WTC11 (cell line): ENCODE measurements around the gene MEGF6. TPM values are rescaled to one million over a fixed set of nuclear protein-coding genes. Genes with fewer than 3 reads are reported as not detected.

Experiments
- ATAC-seq: fragments of 200-7000 bp; cut with Tn5 transposase; 2 replicates; pipeline ENCODE4 v1.10.0; 2021; ENCODE audit warnings: mild to moderate bottlenecking, moderate library complexity
- CTCF ChIA-PET: fragments of 300-600 bp; sonication (Branson Sonifier 250); formaldehyde crosslinking; loops from one replicate; lab custom pipeline; 2021; ENCODE audit warnings: antibody characterized with exemption; lab: Charles Lee
- POLR2A ChIA-PET: fragments of 350-600 bp; sonication (Branson Sonifier 250); formaldehyde crosslinking; loops from one replicate; lab custom pipeline; 2021; ENCODE audit warnings: antibody characterized with exemption; lab: Charles Lee
- DNase-seq: peaks from one replicate; pipeline ENCODE4 v3.0.0; 2021; ENCODE audit warnings: low spot score
- H3K27ac Mint-ChIP-seq: 2 replicates; pipeline ENCODE4 v1.8.0; 2021; ENCODE audit warnings: mixed read lengths
- H3K27me3 Mint-ChIP-seq: 2 replicates; pipeline ENCODE4 v1.8.0; 2021; ENCODE audit warnings: low read depth, mild to moderate bottlenecking, moderate library complexity, mixed read lengths
- H3K36me3 Mint-ChIP-seq: 2 replicates; pipeline ENCODE4 v1.8.0; 2021; ENCODE audit warnings: mixed read lengths
- H3K4me1 Mint-ChIP-seq: 2 replicates; pipeline ENCODE4 v1.8.0; 2022; ENCODE audit warnings: mixed read lengths
- H3K4me3 Mint-ChIP-seq: 2 replicates; pipeline ENCODE4 v1.8.0; 2021; ENCODE audit warnings: mild to moderate bottlenecking, moderate library complexity, mixed read lengths
- H3K9me3 Mint-ChIP-seq: 2 replicates; pipeline ENCODE4 v1.8.0; 2021; ENCODE audit warnings: mixed read lengths
- ARID4B ChIP-seq: sonication (generic); formaldehyde crosslinking; IDR thresholded peaks from 2 replicates; pipeline ENCODE4 v1.8.0; 2023; ENCODE audit warnings: missing genetic modification reagents, mild to moderate bottlenecking, borderline replicate concordance
- CBFB ChIP-seq: sonication (generic); formaldehyde crosslinking; IDR thresholded peaks from 2 replicates; pipeline ENCODE4 v1.8.1; 2022; ENCODE audit warnings: mild to moderate bottlenecking, low read depth, missing genetic modification reagents
- CREB1 ChIP-seq: sonication (generic); formaldehyde crosslinking; IDR thresholded peaks from 2 replicates; pipeline ENCODE4 v1.8.0; 2023; ENCODE audit warnings: mild to moderate bottlenecking, missing genetic modification reagents
- CREM ChIP-seq: sonication (generic); formaldehyde crosslinking; IDR thresholded peaks from 2 replicates; pipeline ENCODE4 v1.8.1; 2022; ENCODE audit warnings: mild to moderate bottlenecking, missing genetic modification reagents, moderate library complexity
- ELF4 ChIP-seq: sonication (generic); formaldehyde crosslinking; IDR thresholded peaks from 2 replicates; pipeline ENCODE4 v1.8.1; 2022; ENCODE audit warnings: low read depth, mild to moderate bottlenecking, moderate library complexity, missing genetic modification reagents
- FOXP1 ChIP-seq: sonication (generic); formaldehyde crosslinking; IDR thresholded peaks from 2 replicates; pipeline ENCODE4 v1.8.0; 2022; ENCODE audit warnings: missing genetic modification reagents, mild to moderate bottlenecking, moderate library complexity, borderline replicate concordance
- FOXP4 ChIP-seq: sonication (generic); formaldehyde crosslinking; IDR thresholded peaks from 2 replicates; pipeline ENCODE4 v1.8.0; 2022; ENCODE audit warnings: mild to moderate bottlenecking, missing genetic modification reagents
- GABPB1 ChIP-seq: sonication (generic); formaldehyde crosslinking; IDR thresholded peaks from 2 replicates; pipeline ENCODE4 v1.8.1; 2023; ENCODE audit warnings: mild to moderate bottlenecking, missing genetic modification reagents
- HMGA2 ChIP-seq: fragments of 250-450 bp; sonication (Bioruptor Pico); IDR thresholded peaks from 2 replicates; pipeline ENCODE4 v1.4.0; 2021; ENCODE audit warnings: mild to moderate bottlenecking, moderate library complexity
- KAT7 ChIP-seq: sonication (generic); formaldehyde crosslinking; IDR thresholded peaks from 2 replicates; pipeline ENCODE4 v1.8.1; 2023; ENCODE audit warnings: missing genetic modification reagents, mild to moderate bottlenecking, borderline replicate concordance
- NFE2L1 ChIP-seq: sonication (generic); formaldehyde crosslinking; IDR thresholded peaks from 2 replicates; pipeline ENCODE4 v1.8.1; 2023; ENCODE audit warnings: missing genetic modification reagents
- NR1H2 ChIP-seq: sonication (generic); formaldehyde crosslinking; IDR thresholded peaks from 2 replicates; pipeline ENCODE4 v1.9.0; 2021; ENCODE audit warnings: mild to moderate bottlenecking, moderate library complexity, missing genetic modification reagents
- NR2C2 ChIP-seq: sonication (generic); formaldehyde crosslinking; IDR thresholded peaks from 2 replicates; pipeline ENCODE4 v1.8.0; 2022; ENCODE audit warnings: mild to moderate bottlenecking, missing genetic modification reagents
- SMAD3 ChIP-seq: sonication (generic); formaldehyde crosslinking; IDR thresholded peaks from 2 replicates; pipeline ENCODE4 v1.8.0; 2022; ENCODE audit warnings: missing genetic modification reagents, mild to moderate bottlenecking, borderline replicate concordance
- SP1 ChIP-seq: sonication (generic); formaldehyde crosslinking; conservative IDR thresholded peaks from 2 replicates; pipeline ENCODE4 v1.8.1; 2022; ENCODE audit warnings: missing genetic modification reagents
- ZBTB21 ChIP-seq: sonication (generic); formaldehyde crosslinking; IDR thresholded peaks from 2 replicates; pipeline ENCODE4 v1.8.1; 2023; ENCODE audit warnings: mild to moderate bottlenecking, missing genetic modification reagents, borderline replicate concordance
- ZMAT4 ChIP-seq: fragments of 250-450 bp; sonication (Bioruptor Pico); IDR thresholded peaks from 2 replicates; pipeline ENCODE4 v1.9.0; 2021; ENCODE audit warnings: mild to moderate bottlenecking
- ZNF232 ChIP-seq: sonication (generic); formaldehyde crosslinking; IDR thresholded peaks from 2 replicates; pipeline ENCODE4 v1.8.0; 2022; ENCODE audit warnings: mild to moderate bottlenecking, missing genetic modification reagents
- ZNF317 ChIP-seq: sonication (generic); formaldehyde crosslinking; IDR thresholded peaks from 2 replicates; pipeline ENCODE4 v1.8.1; 2023; ENCODE audit warnings: low read depth, mild to moderate bottlenecking, moderate library complexity, missing genetic modification reagents, borderline replicate concordance
- ZNF396 ChIP-seq: fragments of 250-450 bp; sonication (Bioruptor Pico); IDR thresholded peaks from 2 replicates; pipeline ENCODE4 v1.8.0; 2021; ENCODE audit warnings: mild to moderate bottlenecking, moderate library complexity, borderline replicate concordance
- total RNA-seq: library from RNA; stranded (reverse); gene quantifications from 3 replicates; pipeline ENCODE4 v1.2.3, GENCODE V29; 2021
- TF ChIP-seq, protein P1 (sequence below): fragments of 250-450 bp; sonication (Bioruptor Pico); IDR thresholded peaks from 2 replicates; pipeline ENCODE4 v1.9.0; 2021; ENCODE audit warnings: mild to moderate bottlenecking, borderline replicate concordance
- TF ChIP-seq, protein P2 (sequence below): fragments of 250-450 bp; sonication (Bioruptor Pico); IDR thresholded peaks from 2 replicates; pipeline ENCODE4 v1.9.0; 2021; ENCODE audit warnings: mild to moderate bottlenecking
- TF ChIP-seq, protein P3 (sequence below): sonication (generic); formaldehyde crosslinking; IDR thresholded peaks from 2 replicates; pipeline ENCODE4 v1.8.1; 2022; ENCODE audit warnings: low read depth, mild to moderate bottlenecking, moderate library complexity, missing genetic modification reagents, borderline replicate concordance

MEGF6 gene
- total RNA-seq, 1 experiment from 2014 or later = 24.9 TPM

GRCh38 chr1:3511856-3512255 lies 99.5 kb downstream of the MEGF6 start (continued):
- TF ChIP-seq, protein P1, sequence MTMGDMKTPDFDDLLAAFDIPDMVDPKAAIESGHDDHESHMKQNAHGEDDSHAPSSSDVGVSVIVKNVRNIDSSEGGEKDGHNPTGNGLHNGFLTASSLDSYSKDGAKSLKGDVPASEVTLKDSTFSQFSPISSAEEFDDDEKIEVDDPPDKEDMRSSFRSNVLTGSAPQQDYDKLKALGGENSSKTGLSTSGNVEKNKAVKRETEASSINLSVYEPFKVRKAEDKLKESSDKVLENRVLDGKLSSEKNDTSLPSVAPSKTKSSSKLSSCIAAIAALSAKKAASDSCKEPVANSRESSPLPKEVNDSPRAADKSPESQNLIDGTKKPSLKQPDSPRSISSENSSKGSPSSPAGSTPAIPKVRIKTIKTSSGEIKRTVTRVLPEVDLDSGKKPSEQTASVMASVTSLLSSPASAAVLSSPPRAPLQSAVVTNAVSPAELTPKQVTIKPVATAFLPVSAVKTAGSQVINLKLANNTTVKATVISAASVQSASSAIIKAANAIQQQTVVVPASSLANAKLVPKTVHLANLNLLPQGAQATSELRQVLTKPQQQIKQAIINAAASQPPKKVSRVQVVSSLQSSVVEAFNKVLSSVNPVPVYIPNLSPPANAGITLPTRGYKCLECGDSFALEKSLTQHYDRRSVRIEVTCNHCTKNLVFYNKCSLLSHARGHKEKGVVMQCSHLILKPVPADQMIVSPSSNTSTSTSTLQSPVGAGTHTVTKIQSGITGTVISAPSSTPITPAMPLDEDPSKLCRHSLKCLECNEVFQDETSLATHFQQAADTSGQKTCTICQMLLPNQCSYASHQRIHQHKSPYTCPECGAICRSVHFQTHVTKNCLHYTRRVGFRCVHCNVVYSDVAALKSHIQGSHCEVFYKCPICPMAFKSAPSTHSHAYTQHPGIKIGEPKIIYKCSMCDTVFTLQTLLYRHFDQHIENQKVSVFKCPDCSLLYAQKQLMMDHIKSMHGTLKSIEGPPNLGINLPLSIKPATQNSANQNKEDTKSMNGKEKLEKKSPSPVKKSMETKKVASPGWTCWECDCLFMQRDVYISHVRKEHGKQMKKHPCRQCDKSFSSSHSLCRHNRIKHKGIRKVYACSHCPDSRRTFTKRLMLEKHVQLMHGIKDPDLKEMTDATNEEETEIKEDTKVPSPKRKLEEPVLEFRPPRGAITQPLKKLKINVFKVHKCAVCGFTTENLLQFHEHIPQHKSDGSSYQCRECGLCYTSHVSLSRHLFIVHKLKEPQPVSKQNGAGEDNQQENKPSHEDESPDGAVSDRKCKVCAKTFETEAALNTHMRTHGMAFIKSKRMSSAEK = no peak
- TF ChIP-seq HMGA2 (CRISPR knock-in tag) = no peak
- TF ChIP-seq NR1H2 (CRISPR knock-in tag) = no peak
- TF ChIP-seq GABPB1 (CRISPR knock-in tag) = no peak
- TF ChIP-seq FOXP4 (CRISPR knock-in tag) = no peak

GRCh38 chr1:3511306-3511705 lies 100.0 kb downstream of the MEGF6 start:
- H3K36me3 Mint-ChIP-seq = peaks cover 3% of the 10 kb centered on the region; the same call in 1 of the 2 replicates
- CTCF ChIA-PET = no interaction called here
- H3K9me3 Mint-ChIP-seq = no peaks in the 10 kb centered on the region
- POLR2A ChIA-PET = no interaction called here
- H3K27me3 Mint-ChIP-seq = no peaks in the 10 kb centered on the region
- H3K4me1 Mint-ChIP-seq = no peaks in the 10 kb centered on the region
- no peak for DNase-seq
- no peak overlapping the region for H3K4me3 Mint-ChIP-seq
- H3K27ac Mint-ChIP-seq = no peak overlapping the region
- no peak for ATAC-seq
- TF ChIP-seq ZNF232 (CRISPR knock-in tag) (no peak), KAT7 (CRISPR knock-in tag) (no peak), NFE2L1 (CRISPR knock-in tag) (no peak), ZNF396 (CRISPR knock-in tag) (no peak), ELF4 (CRISPR knock-in tag) (no peak), CREB1 (CRISPR knock-in tag) (no peak), SP1 (CRISPR knock-in tag) (no peak), SMAD3 (CRISPR knock-in tag) (no peak), FOXP1 (no peak), CBFB (CRISPR knock-in tag) (no peak), ZNF317 (CRISPR knock-in tag) (no peak), NR2C2 (CRISPR knock-in tag) (no peak), ARID4B (CRISPR knock-in tag) (no peak), ZMAT4 (no peak), CREM (CRISPR knock-in tag) (no peak), ZBTB21 (CRISPR knock-in tag) (no peak)
- TF ChIP-seq, protein P2, sequence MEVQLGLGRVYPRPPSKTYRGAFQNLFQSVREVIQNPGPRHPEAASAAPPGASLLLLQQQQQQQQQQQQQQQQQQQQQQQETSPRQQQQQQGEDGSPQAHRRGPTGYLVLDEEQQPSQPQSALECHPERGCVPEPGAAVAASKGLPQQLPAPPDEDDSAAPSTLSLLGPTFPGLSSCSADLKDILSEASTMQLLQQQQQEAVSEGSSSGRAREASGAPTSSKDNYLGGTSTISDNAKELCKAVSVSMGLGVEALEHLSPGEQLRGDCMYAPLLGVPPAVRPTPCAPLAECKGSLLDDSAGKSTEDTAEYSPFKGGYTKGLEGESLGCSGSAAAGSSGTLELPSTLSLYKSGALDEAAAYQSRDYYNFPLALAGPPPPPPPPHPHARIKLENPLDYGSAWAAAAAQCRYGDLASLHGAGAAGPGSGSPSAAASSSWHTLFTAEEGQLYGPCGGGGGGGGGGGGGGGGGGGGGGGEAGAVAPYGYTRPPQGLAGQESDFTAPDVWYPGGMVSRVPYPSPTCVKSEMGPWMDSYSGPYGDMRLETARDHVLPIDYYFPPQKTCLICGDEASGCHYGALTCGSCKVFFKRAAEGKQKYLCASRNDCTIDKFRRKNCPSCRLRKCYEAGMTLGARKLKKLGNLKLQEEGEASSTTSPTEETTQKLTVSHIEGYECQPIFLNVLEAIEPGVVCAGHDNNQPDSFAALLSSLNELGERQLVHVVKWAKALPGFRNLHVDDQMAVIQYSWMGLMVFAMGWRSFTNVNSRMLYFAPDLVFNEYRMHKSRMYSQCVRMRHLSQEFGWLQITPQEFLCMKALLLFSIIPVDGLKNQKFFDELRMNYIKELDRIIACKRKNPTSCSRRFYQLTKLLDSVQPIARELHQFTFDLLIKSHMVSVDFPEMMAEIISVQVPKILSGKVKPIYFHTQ (CRISPR knock-in tag) = no peak
- TF ChIP-seq, protein P3, sequence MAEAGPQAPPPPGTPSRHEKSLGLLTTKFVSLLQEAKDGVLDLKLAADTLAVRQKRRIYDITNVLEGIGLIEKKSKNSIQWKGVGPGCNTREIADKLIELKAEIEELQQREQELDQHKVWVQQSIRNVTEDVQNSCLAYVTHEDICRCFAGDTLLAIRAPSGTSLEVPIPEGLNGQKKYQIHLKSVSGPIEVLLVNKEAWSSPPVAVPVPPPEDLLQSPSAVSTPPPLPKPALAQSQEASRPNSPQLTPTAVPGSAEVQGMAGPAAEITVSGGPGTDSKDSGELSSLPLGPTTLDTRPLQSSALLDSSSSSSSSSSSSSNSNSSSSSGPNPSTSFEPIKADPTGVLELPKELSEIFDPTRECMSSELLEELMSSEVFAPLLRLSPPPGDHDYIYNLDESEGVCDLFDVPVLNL (CRISPR knock-in tag) = no peak
